Activated naive CD4-positive, alpha-beta T cell treated with anti-CD3 and anti-CD28 coated beads, Interleukin-2, amount 50 U/mL, for 72 hours (primary cell): ENCODE results near the gene HAUS3. TPM values are rescaled to one million over a fixed set of nuclear protein-coding genes. Genes with fewer than 3 reads are reported as not detected.
A peak's percentile ranks its signal among the peaks of the same experiment; 100 is the strongest.

Experiments
- ATAC-seq, 2 donors: fragments of 150-1000 bp; cut with Tn5 transposase; 2 replicates each; pipeline ENCODE4 v1.10.0; 2021; ENCODE audit warnings: mild to moderate bottlenecking in 2 of 2, moderate library complexity in 2 of 2
- DNase-seq, 2 donors: peaks; one replicate each; pipeline ENCODE4 v3.0.0; 2021 to 2022; ENCODE audit warnings: low spot score in 2 of 2
- H3K27ac Mint-ChIP-seq, 2 donors: one replicate each; pipeline ENCODE4 v1.8.0; 2022; ENCODE audit warnings: mild to moderate bottlenecking in 2 of 2, mixed read lengths in 2 of 2
- H3K36me3 Mint-ChIP-seq, 2 donors: one replicate each; pipeline ENCODE4 v1.8.0; 2022; ENCODE audit warnings: mixed read lengths in 2 of 2
- H3K9me3 Mint-ChIP-seq, 2 donors: one replicate each; pipeline ENCODE4 v1.8.0; 2022; ENCODE audit warnings: mixed read lengths in 2 of 2
- total RNA-seq, 2 donors: library from RNA; stranded (reverse); gene quantifications; one replicate each; pipeline ENCODE4 v1.2.3, GENCODE V29; 2022

The HAUS3 gene
- total RNA-seq, 2 donors from 2014 or later: 22.1 to 24.9 TPM

DNA sequence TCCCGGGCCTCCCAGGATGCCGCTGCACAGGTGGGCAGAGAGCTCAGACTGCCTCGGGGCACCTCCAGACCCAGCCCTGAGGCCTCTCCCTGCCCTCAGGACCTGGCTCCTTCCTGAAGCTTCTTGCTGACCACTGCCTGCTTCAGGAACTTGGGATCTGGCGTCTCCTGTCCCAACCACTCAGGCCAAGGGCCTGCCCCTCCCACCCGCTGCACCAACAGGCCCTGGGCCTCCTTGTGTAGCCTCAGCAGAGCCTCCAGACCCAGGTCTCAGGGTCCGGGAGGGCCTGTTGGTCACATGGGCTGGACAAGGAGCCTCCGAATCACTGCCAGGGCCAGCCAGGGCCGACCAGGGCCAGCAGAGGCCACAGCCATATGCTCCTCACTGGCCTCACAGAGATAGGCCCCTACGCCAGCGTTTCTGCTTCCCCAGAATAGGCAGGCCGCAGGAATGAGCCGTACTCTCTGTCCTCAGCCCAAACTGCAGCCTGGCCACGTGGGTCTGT, 17.2 kb upstream of the HAUS3 start:
- Mint-ChIP-seq H3K9me3 (no peaks in the 10 kb centered on the region), H3K36me3 (no peaks in the 10 kb centered on the region), H3K27ac (no peak overlapping the region)
- DNase-seq (no peak), ATAC-seq (no peak)

DNA sequence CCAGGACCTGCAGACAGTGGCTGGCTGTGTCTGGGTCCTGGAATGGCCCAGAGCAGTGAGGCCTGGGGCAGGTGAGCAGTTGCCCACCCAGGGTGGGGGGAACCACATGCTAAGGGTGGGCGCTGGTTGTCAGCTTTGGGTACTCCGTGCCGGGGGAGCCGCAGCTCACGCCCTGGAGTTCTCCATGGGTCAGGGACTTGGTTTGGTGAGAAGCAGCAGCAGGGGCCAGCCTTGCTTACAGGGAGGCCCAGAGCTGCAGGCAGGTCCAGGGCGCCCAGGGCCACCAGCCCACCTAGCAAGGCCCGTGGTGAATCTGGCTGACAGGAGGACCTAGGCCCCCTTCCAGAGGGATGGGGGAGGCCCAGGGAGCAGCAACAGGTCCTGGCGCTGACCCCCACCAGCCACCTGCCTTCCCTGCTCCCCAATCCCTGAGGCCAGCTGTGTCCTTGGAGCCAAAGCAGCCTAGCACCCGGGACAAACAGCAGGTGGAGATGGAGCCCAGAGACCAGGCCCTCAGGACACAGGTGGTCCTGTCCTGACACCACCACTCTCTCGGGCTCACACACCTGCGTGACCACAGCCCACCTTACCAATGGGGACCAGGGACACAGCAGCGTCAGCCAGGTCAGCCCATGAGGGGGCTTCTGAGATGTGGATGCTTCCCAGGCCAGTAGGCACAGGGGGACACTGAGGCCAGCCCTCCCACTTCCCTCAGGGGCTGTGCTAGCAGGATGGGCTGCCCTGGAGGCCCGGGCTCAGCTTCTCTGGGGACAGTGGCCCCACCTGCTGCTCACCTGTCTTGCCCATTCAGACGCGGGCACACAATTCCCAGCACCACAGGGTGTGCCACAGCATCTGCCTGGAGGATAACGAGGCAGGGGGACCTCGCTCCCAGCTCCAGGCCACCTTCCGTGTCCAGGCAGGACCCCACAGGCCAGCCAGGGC, 16.4 kb upstream of the HAUS3 start:
- DNase-seq: peak in 1 of 2 donors; percentile 55
- ATAC-seq: no peak
- no peaks in the 10 kb centered on the region for H3K9me3 Mint-ChIP-seq
- H3K36me3 Mint-ChIP-seq: no peaks in the 10 kb centered on the region
- H3K27ac Mint-ChIP-seq: no peak overlapping the region

DNA sequence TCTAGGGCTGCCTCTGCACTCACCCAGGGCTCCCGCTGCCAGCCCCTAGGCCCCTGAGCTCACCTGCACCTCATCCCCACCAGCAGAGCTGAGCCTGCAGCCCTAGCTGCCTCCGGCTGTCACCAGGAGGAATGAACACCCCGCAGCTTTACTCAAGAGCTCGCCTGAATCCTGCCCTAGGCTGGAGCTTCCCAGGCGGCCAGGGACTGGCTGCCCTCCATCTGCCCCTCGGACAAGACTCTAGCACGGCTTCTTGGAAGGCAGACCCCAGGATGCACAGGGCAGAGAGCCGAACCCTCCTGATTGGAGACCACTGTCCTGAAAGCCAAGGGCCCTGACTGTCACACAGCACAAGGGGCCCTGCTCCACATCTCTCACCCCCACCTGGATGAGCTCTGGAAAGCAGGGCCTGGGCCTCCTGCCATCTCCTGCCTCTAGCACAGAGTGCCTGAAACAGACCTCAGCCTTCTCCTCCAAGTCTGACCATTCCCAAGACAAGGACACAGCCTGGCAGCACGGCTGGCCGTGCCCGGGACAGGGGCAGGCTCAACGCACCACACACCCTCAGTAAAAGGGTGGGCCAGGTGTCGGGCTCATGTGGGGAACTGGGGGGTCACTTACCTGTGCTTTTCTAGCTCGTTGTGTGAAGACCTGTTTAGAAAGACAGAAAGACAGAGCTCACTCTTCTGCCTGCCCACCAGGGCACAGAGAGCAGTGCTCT, 15.6 kb upstream of the HAUS3 start:
- no peaks in the 10 kb centered on the region for H3K36me3 Mint-ChIP-seq

DNA sequence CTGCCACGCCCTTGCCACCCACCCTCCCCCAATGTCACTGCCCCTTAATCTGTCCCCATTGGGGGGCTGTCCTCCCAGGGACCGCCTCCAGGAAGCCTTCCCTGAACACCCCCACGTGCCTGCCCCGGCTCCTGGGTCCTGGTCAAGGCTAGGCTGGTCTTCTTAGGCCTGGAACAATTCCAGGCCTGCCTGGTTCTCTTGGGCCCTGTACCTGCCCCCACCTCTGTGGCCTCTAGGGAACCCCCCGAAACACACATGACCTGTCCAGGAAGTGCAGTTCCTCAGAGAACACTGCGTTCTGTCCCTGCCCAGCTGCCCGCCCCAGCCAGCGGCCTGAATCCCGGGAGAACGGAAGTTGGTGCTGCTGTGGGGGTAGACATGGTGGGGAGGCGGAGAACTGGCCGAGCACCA, 14.9 kb upstream of the HAUS3 start:
- DNase-seq (no peak), ATAC-seq (no peak)
- Mint-ChIP-seq H3K36me3 (no peaks in the 10 kb centered on the region), H3K27ac (peak overlapping the region in 1 of 2 donors; percentile 16), H3K9me3 (no peaks in the 10 kb centered on the region)

More for the DNA sequence above, 15.6 kb upstream of the HAUS3 start:
- no peak for DNase-seq
- H3K27ac Mint-ChIP-seq: peak overlapping the region in 1 of 2 donors; percentile 16
- ATAC-seq: no peak
- H3K9me3 Mint-ChIP-seq: no peaks in the 10 kb centered on the region

DNA sequence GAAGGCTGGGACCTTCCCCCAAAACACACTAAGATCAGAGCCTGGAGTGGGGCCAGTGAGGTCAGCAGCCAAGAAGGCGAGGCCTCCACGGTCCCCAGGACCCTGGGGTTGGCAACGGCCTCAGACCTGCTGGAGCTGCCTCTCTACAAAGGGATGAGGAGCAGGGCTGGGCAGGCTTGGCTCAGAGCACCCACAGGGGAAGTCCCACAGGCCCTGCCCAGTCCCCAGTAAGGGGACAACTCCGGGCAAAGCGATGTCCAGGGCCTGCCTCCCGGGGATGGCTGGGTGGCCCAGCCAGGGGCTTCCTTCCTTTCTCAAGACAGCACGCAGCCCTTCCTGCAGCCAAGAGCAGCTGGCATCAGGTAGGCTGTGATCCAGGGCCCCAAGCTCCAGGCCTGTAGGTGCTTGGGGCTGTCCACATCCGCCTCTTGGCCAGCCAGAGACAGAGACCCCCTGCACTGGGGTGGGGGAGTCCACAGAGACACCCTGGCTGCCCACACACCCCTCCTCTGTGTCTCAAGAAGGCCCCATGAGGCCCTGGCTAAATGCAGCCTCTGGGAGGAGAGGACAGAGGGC, 14.3 kb upstream of the HAUS3 start:
- no peaks in the 10 kb centered on the region for H3K9me3 Mint-ChIP-seq
- no peak overlapping the region for H3K27ac Mint-ChIP-seq
- H3K36me3 Mint-ChIP-seq: no peaks in the 10 kb centered on the region
- no peak for ATAC-seq
- no peak for DNase-seq

DNA sequence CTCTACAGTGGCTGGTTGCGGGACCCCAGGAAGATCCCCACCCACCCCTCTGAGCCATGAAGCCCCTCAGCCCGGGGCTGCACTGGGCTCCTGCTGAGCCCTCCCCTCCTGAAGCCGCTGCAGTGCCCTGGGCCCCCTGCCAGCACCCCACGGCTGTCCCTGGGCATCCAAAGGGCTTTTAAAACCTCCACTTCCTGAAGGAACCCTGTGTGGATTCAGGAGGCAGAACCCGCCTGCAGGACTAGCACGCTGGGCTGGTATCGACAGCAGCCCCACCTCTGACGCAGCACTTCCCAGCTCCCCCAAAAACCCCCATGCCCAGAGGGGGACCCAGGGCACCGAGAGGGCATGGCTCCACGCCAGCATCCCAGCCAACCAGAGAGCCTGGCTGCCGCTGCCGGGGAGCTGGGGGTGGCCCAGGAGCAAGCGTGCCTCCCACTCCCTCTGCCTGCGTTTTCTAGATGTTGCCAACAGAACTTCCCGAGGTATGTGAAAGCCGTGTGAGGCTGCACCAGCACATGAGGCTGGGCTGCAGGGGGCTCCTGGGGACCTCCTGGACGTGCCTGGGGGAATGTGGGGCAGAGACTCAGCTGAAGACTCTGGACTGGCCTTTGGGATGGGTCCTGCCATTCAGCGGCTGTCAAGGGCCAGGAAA, 13.7 kb upstream of the HAUS3 start:
- Mint-ChIP-seq H3K27ac (no peak overlapping the region), H3K9me3 (no peaks in the 10 kb centered on the region), H3K36me3 (no peaks in the 10 kb centered on the region)
- ATAC-seq (no peak), DNase-seq (no peak)

DNA sequence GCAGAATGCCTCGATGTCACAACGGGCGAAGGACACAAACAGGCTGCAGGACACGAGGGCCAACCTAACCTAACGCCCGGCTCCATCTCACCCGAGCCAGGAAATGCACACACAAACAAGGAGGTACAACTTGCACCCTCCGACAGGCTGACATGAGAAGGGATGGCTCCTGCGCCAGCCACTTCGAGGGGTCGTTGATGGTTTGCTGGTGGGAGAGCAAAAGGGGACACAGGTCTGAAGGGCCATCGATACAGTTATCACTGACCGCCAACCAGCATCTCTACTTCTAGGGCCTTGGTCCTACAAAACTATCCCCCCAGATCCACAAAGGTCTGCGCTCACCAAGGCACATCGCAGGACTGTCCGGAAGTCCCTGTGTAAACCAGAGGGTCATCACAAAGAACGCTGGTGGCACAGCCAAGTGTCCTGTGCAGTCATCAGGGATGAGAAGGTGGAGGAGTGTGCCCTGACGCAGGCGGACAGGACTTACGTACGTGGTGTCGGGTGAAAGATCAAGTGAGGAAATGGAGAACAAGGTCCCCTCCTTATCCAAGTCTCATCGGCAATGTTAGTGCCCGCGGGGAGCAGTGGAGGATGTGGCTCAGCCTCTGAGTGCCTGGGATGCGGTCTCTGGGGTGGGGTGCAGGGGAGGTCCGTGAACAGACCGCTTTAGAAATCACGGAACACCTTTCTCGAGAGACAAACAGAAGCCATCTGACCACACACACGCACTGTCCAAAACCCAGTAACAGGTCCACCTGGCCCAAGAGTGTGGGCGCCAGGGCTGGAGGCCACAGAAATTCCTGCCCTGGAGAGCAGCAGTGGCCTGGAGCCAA, 13.0 kb upstream of the HAUS3 start:
- no peaks in the 10 kb centered on the region for H3K9me3 Mint-ChIP-seq
- H3K36me3 Mint-ChIP-seq: no peaks in the 10 kb centered on the region
- DNase-seq (no peak), ATAC-seq (no peak)
- H3K27ac Mint-ChIP-seq: peak overlapping the region in 1 of 2 donors; percentile 75

DNA sequence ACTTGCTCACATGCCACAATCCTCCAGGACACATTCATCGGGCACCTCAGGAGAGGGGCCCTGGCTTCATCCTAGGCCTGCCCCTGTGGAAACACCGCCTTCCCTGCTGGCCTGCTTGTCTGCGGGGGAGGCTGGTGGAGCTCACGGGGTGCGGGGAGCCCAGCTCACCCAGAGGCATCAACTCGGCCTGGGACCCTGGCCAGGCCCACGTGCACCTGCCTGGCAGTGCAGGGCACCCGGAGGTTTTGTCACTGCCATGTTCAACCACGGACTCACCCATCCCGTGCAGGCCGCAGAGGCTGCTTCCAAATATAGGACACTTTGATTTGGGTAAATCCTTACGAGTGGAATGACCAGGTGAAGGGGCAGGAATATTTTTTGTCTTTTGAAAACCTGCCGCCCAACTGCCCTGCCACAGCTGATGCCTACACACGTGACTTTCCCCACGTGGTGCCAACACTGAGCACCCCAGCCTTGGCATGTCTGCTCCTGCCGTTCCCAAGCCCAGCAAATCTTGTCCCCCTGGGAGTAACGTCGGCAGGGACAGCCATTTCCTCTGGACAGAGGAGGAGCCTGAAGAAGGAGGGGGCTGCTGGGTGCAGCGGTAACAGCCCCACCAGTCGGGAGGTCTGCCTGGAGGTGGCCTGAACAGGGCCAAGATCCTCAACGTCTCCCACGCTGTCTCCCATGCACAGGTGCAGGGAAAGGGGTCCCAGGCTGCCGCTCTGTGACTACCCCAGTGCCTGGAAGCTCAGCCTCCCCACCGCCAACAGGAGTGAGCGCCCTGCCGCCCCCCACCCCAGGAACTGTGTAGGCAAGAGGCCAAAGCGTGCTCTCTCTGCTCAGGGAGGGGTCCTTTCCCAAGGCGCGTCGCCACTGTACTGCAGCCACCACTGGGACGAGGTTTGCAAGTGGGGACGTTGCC, 11.5 kb upstream of the HAUS3 start:
- ATAC-seq (no peak), DNase-seq (no peak)
- Mint-ChIP-seq H3K36me3 (no peaks in the 10 kb centered on the region), H3K9me3 (no peaks in the 10 kb centered on the region), H3K27ac (peak overlapping the region; percentile 9 to 19)

DNA sequence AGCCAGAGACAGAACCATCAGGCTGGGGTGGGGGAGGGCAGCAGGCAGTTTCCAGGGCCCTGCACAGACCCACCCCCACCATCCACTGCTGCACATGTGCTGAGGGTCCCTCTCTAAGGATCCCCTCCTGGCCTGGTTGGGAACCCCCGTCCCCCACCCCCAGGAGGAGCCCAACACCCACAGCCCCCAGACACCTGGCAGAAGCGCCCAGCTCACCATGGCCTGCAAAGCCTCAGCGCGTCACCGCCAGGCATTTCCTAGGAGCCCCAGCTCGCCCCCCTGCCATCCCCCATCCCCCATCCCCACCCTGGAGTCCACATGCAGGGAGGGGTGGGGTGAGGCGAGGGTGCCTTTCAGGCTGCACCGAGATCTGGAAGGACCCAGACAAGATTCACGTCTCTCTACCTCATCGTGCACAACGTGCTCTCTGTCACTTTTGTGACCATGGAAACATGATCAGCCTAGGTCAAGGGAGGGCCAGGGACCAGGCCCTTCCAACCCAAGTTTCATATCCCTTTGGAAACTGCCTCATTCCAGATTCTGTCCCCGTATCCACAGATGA, 10.7 kb upstream of the HAUS3 start:
- H3K27ac Mint-ChIP-seq: peak overlapping the region in 1 of 2 donors; percentile 80
- H3K36me3 Mint-ChIP-seq: no peaks in the 10 kb centered on the region
- H3K9me3 Mint-ChIP-seq: no peaks in the 10 kb centered on the region
- no peak for ATAC-seq
- DNase-seq: peak in 1 of 2 donors; percentile 47

DNA sequence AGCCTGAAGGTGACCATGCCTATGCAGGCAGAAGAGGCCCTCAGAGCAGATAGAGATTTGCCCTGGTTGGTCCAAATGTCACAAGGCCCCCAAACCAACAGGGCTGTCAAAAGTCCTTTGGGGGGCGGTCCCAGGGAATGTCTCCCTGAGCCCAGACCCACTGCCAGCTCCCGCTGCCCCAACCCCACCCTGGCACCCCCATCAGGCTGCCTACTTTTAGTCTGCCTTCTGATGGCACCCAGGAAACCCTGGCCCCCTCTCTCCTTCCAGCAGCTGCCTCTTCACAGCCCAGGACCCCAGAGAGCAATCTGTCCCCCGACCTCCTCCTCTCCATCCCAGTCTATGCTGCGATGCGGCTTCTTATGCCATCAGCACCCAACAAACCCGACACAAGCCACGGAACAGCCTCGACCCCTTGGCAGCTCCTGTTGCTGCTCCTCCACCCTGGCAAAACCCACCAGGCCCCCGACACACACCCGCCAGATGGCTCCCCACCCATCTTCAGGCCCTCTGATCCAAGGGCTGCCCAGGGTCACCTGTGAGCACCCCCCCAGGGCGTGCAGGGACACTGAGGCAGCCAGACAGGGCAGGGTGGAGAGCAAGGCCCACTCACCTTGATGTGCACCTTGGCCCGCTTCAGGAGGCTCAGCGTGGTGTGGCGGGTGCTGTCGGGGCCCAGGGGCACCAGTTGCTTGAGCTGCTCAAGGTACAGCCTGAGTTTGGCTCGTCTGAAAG, 10.0 kb upstream of the HAUS3 start:
- no peaks in the 10 kb centered on the region for H3K36me3 Mint-ChIP-seq
- ATAC-seq (no peak), DNase-seq (no peak)
- H3K27ac Mint-ChIP-seq: peak overlapping the region; percentile 80 to 85
- H3K9me3 Mint-ChIP-seq: no peaks in the 10 kb centered on the region

DNA sequence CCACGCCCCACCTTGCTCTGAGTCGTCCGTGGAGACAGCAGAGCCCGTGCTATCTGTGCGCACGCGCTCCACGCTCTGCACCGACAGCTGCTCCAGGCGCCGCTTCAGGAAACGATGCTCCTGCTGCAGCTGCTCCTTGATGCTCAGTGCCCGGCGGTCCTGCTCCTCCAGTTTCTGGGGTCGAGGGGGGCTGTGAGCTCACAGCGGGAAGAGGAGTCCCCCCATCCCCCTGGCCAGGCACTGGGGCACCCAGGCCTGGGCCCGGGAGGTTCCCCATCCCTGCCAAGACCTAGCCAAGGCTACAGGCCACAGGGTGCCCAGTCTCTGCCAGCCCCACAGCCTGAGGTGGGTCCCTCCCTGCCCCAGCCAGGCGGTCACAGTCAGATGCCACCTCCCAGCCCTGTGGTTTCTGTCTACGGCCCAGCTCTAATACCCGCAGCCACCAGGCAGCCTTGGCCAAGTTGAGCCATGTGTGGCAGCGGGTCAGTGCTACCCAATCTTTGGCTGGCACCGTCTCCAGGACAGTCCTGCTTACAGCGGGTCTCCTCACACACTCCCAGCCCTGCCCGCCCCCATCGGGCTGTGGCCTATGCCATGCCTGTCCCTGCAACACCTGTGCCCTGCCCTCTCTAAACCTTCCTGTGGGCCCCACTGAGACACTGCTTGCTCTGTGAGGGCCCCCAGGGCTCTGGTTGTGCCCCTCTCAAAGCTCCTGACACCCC, 9.3 kb upstream of the HAUS3 start:
- ATAC-seq (no peak), DNase-seq (peak in 1 of 2 donors; percentile 52)
- Mint-ChIP-seq H3K9me3 (no peaks in the 10 kb centered on the region), H3K27ac (peak overlapping the region in 1 of 2 donors; percentile 80), H3K36me3 (no peaks in the 10 kb centered on the region)

DNA sequence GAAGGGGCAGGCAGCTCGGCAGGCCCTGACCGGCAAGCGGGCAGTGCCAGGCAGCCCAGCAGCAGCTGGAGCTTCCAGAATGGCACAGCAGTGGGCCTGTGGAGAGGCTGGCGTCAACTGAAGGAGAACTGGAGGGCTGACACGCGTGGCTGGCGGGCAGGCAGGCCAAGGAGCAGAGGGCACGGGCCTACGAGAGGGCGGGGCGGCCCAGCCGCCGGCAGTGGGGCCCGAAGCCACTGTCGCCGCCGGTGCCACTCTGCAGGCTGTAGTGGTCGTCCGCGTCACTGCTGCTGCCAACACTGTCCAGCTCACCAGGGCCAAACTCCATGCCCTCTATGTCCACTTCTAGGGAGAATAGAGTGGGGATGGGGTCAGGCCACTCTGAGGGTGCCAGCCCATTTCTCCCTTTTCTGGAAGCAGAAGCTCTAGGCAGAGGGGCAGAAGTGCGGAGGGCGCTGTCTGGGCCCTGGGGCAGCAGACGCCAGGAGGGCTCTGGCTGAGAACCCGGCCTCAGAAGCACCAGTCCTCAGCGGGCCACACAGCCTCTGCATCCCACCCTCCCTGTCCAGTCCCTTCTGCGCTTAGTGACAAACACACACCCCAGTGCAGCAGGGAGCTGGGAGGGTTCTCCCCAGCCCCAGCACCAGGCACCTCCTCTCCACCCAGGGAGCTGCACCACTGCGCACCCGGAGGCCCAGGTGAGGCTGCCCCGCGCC, 8.6 kb upstream of the HAUS3 start:
- ATAC-seq: no peak
- no peaks in the 10 kb centered on the region for H3K9me3 Mint-ChIP-seq
- no peak overlapping the region for H3K27ac Mint-ChIP-seq
- no peaks in the 10 kb centered on the region for H3K36me3 Mint-ChIP-seq
- peak in 1 of 2 donors; percentile 53 for DNase-seq
